Osteoblast (primary cell): Measurements from ENCODE around the gene DIP2C. TPM values are rescaled to one million over a fixed set of nuclear protein-coding genes. Genes with fewer than 3 reads are reported as not detected.

Source experiments
- DNase-seq: peaks from one replicate; pipeline ENCODE4 v3.0.0; 2011; ENCODE audit warnings: low spot score, mixed read lengths; ENCODE audit not compliant: insufficient read length; ENCODE audit errors: missing footprints
- H2AFZ ChIP-seq: 2 replicates; pipeline ENCODE4 v1.6.0; 2011; ENCODE audit warnings: mild to moderate bottlenecking, low read length
- H3K27ac ChIP-seq: 2 replicates; pipeline ENCODE4 v1.5.1; 2011; ENCODE audit warnings: mild to moderate bottlenecking, low read depth, low read length, moderate library complexity
- H3K27me3 ChIP-seq: 2 replicates; pipeline ENCODE4 v1.6.0; 2012; ENCODE audit warnings: mild to moderate bottlenecking, control low read depth, inconsistent platforms, low read length, moderate library complexity; ENCODE audit not compliant: insufficient read depth
- H3K36me3 ChIP-seq: 2 replicates; pipeline ENCODE4 v1.5.1; 2011; ENCODE audit warnings: mild to moderate bottlenecking, low read length, control low read depth, moderate library complexity; ENCODE audit not compliant: insufficient read depth
- H3K4me1 ChIP-seq: 2 replicates; pipeline ENCODE4 v1.5.1; 2011; ENCODE audit warnings: mild to moderate bottlenecking, low read length, control low read depth, moderate library complexity; ENCODE audit not compliant: insufficient read depth
- H3K4me2 ChIP-seq: 2 replicates; pipeline ENCODE4 v1.6.0; 2011; ENCODE audit warnings: mild to moderate bottlenecking, low read length; ENCODE audit not compliant: insufficient read depth
- H3K4me3 ChIP-seq: fragments of 200-600 bp; sonication (generic); 3 replicates; pipeline ENCODE4 v1.5.1; 2012; ENCODE audit warnings: mild to moderate bottlenecking, low read length, inconsistent platforms; ENCODE audit not compliant: insufficient read depth
- H3K79me2 ChIP-seq: 2 replicates; pipeline ENCODE4 v1.6.0; 2012; ENCODE audit warnings: mild to moderate bottlenecking, low read length, control low read depth, inconsistent platforms; ENCODE audit not compliant: insufficient read depth
- H3K9me3 ChIP-seq: 2 replicates; pipeline ENCODE4 v1.5.1; 2011; ENCODE audit warnings: low read depth, low read length, control low read depth
- H4K20me1 ChIP-seq: 2 replicates; pipeline ENCODE4 v1.6.0; 2012; ENCODE audit warnings: mild to moderate bottlenecking, low read length, control low read depth; ENCODE audit not compliant: insufficient read depth
- CTCF ChIP-seq: IDR thresholded peaks from 2 replicates; pipeline ENCODE4 v1.5.1; 2011; ENCODE audit warnings: mild to moderate bottlenecking, low read depth, low read length, moderate library complexity; ENCODE audit errors: extremely low read depth
- total RNA-seq: library from RNA; depleted of rRNA; stranded (reverse); fragments of >200 nt; gene quantifications from 2 replicates; pipeline ENCODE4 v1.2.3, GENCODE V29; 2012

DIP2C gene
- total RNA-seq, 1 donor: 36.9 TPM

GRCh38 chr10:469947-470338, 219.5 kb downstream of the DIP2C start:
- H3K79me2 ChIP-seq: peaks cover 2% of the 10 kb centered on the region
- H4K20me1 ChIP-seq: peaks cover 4% of the 10 kb centered on the region
- TF ChIP-seq CTCF: no peak
- H2AFZ ChIP-seq: no peak overlapping the region
- no peak for DNase-seq
- no peaks in the 10 kb centered on the region for H3K4me1 ChIP-seq
- no peaks in the 10 kb centered on the region for H3K9me3 ChIP-seq
- no peak overlapping the region for H3K4me2 ChIP-seq
- H3K27me3 ChIP-seq: no peaks in the 10 kb centered on the region
- H3K27ac ChIP-seq: no peak overlapping the region
- peaks cover 16% of the 10 kb centered on the region for H3K36me3 ChIP-seq
- no peak overlapping the region for H3K4me3 ChIP-seq

- H3K79me2 ChIP-seq: peaks cover 29% of the 10 kb centered on the region
- H3K27me3 ChIP-seq: no peaks in the 10 kb centered on the region
- H3K27ac ChIP-seq: no peak overlapping the region
- H3K9me3 ChIP-seq: no peaks in the 10 kb centered on the region
- H3K36me3 ChIP-seq: peaks cover 6% of the 10 kb centered on the region
- DNase-seq: no peak
- TF ChIP-seq CTCF: no peak
- no peak overlapping the region for H2AFZ ChIP-seq
- H4K20me1 ChIP-seq: peaks cover 17% of the 10 kb centered on the region
- no peak overlapping the region for H3K4me3 ChIP-seq
- H3K4me1 ChIP-seq: no peaks in the 10 kb centered on the region
- H3K4me2 ChIP-seq: no peak overlapping the region
Measured at GRCh38 chr10:459743-460142, 229.7 kb downstream of the DIP2C start.

GRCh38 chr10:458421-458851, 231.0 kb downstream of the DIP2C start:
- Histone ChIP-seq H3K4me2 (no peak overlapping the region), H4K20me1 (peaks cover 30% of the 10 kb centered on the region), H3K27me3 (no peaks in the 10 kb centered on the region), H3K79me2 (peaks cover 27% of the 10 kb centered on the region), H3K27ac (no peak overlapping the region), H3K9me3 (no peaks in the 10 kb centered on the region), H3K4me3 (no peak overlapping the region), H3K36me3 (peaks cover 6% of the 10 kb centered on the region), H3K4me1 (no peaks in the 10 kb centered on the region), H2AFZ (no peak overlapping the region)
- DNase-seq: no peak
- TF ChIP-seq CTCF: no peak

- H3K9me3 ChIP-seq: no peaks in the 10 kb centered on the region
- H3K36me3 ChIP-seq: peaks cover 6% of the 10 kb centered on the region
- no peak overlapping the region for H3K4me3 ChIP-seq
- no peak overlapping the region for H3K4me2 ChIP-seq
- H3K4me1 ChIP-seq: peaks cover 6% of the 10 kb centered on the region
- DNase-seq: no peak
- TF ChIP-seq CTCF: no peak
- H3K79me2 ChIP-seq: peaks cover 40% of the 10 kb centered on the region
- H2AFZ ChIP-seq: no peak overlapping the region
- no peak overlapping the region for H3K27ac ChIP-seq
- peaks cover 45% of the 10 kb centered on the region for H4K20me1 ChIP-seq
- no peaks in the 10 kb centered on the region for H3K27me3 ChIP-seq
Measured at GRCh38 chr10:456486-456885, 233.0 kb downstream of the DIP2C start.
